HFFc6 (cell line): Measurements from ENCODE around the gene GOLGA6B. TPM values are rescaled to one million over a fixed set of nuclear protein-coding genes. Genes with fewer than 3 reads are reported as not detected.

Experiments used
- DNase-seq: peaks from one replicate; pipeline ENCODE4 v3.0.0-alpha.2; 2018
- H3K27ac Mint-ChIP-seq: 2 replicates; pipeline ENCODE4 v1.8.0; 2020; ENCODE audit warnings: mild to moderate bottlenecking, mixed read lengths
- H3K27me3 Mint-ChIP-seq: 2 replicates; pipeline ENCODE4 v1.8.0; 2021; ENCODE audit warnings: mild to moderate bottlenecking, moderate library complexity, mixed read lengths; ENCODE audit not compliant: insufficient read depth
- H3K36me3 Mint-ChIP-seq: 2 replicates; pipeline ENCODE4 v1.8.0; 2021; ENCODE audit warnings: low read depth, mixed read lengths
- H3K4me1 Mint-ChIP-seq: 2 replicates; pipeline ENCODE4 v1.8.0; 2020; ENCODE audit warnings: low read depth, mixed read lengths
- H3K4me3 Mint-ChIP-seq: 2 replicates; pipeline ENCODE4 v1.8.0; 2020; ENCODE audit warnings: mild to moderate bottlenecking, moderate library complexity, mixed read lengths
- H3K9me3 Mint-ChIP-seq: 2 replicates; pipeline ENCODE4 v1.8.0; 2020; ENCODE audit warnings: mild to moderate bottlenecking, mixed read lengths
- total RNA-seq, 6 experiments: library from RNA; stranded (reverse); fragmentation: NEBNext Ultra II Directional; extraction: Animal tissue kit (Norgen Biotek cat#: 25700); gene quantifications; 2 replicates in 1 of 6; 3 replicates in 5 of 6; pipeline ENCODE4 v1.2.3, GENCODE V29; 2021
- TF ChIP-seq, protein P1 (sequence below): fragments of 200-600 bp; sonication (generic); IDR thresholded peaks from 2 replicates; pipeline ENCODE4 v1.5.0; 2021; ENCODE audit warnings: antibody characterized with exemption, mild to moderate bottlenecking

Gene GOLGA6B
- total RNA-seq, 6 experiments from 2014 or later: not detected

GRCh38 chr15:72682772-72683171 is 28.3 kb downstream of the GOLGA6B start:
- no peak overlapping the region for H3K27ac Mint-ChIP-seq
- H3K4me3 Mint-ChIP-seq: no peak overlapping the region
- peaks cover 9% of the 10 kb centered on the region for H3K4me1 Mint-ChIP-seq
- H3K36me3 Mint-ChIP-seq: no peaks in the 10 kb centered on the region
- TF ChIP-seq, protein P1, sequence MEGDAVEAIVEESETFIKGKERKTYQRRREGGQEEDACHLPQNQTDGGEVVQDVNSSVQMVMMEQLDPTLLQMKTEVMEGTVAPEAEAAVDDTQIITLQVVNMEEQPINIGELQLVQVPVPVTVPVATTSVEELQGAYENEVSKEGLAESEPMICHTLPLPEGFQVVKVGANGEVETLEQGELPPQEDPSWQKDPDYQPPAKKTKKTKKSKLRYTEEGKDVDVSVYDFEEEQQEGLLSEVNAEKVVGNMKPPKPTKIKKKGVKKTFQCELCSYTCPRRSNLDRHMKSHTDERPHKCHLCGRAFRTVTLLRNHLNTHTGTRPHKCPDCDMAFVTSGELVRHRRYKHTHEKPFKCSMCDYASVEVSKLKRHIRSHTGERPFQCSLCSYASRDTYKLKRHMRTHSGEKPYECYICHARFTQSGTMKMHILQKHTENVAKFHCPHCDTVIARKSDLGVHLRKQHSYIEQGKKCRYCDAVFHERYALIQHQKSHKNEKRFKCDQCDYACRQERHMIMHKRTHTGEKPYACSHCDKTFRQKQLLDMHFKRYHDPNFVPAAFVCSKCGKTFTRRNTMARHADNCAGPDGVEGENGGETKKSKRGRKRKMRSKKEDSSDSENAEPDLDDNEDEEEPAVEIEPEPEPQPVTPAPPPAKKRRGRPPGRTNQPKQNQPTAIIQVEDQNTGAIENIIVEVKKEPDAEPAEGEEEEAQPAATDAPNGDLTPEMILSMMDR: no peak
- H3K9me3 Mint-ChIP-seq: no peaks in the 10 kb centered on the region
- DNase-seq: no peak
- H3K27me3 Mint-ChIP-seq: peaks cover 21% of the 10 kb centered on the region

DNA sequence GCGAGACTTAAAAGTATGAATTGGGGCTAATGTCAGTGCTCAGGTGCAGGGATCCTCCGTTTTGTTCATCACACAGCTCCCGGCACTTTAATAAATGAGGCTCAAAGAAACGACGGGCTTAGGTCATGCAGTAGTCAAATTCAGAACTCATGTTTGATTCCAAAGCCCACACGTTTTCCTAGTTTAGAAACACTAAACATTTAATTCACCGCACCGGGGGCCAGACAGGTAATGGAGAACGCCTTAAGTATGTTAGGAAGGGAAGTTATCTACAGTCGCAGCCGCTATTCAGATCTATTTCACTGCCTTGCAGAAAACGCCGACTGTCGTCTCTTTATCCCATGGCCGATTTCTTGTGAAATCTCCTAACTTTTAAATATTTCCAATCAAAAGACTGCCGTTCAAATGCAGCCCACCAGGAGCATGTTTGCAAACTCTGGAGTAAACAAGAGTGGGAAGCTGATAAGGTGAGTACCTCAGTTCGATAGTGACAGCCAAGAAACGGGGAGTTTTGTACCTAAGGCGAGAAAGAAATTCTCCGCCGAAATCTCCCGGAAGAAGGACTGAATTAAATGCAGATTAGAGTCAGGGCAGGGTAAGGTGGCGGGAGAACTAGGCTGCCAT is 30.9 kb downstream of the GOLGA6B start:
- Mint-ChIP-seq H3K4me1 (peaks cover 9% of the 10 kb centered on the region), H3K9me3 (no peaks in the 10 kb centered on the region), H3K27ac (peak overlapping the region; percentile 91), H3K4me3 (peak overlapping the region; percentile 91), H3K27me3 (peaks cover 1% of the 10 kb centered on the region), H3K36me3 (no peaks in the 10 kb centered on the region)
- no peak for DNase-seq
- TF ChIP-seq, protein P1: peak; percentile 28; the same call in 1 of the 2 replicates

DNA sequence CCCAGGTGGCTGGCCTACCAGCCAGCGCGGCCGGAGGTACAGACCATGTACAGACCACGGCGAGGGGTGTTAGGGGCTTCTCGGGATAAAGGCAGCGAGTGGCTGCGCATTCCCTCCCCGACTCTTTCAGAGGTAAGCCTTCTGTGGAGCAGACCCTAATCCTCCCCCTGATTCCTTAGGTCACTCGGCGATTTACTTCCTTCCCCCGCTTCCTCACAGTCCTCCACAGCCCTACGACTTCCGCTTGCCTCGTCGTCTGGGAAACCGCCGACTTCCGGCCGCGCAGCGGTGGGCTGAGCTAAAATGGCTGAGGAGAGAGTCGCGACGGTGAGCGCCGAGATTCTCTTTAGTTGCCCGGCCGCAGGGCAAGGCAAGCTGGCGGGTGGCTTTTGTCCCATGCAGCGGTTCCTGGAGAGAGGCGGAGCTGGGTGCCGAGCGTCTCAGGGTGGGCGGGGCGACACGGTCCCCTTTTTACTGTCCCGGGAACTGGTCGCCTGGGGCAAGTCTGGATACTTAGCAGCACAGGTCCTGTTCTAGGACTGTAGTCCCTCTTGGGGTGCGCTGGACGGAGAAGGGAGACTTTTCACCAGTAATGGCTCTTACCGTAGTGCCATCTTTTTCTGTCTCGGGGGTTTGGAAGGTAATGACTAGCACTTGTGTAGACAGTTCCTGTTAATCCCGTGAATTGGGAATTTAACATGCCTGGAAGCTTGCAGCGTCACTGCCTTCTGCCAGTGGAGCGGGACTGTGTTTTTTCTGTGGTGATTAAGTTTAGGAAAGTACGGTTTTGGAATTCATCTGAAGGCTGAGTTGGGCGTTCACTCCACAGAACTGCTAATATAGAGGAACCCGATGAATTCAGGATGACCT is 31.7 kb downstream of the GOLGA6B start, which contains the start of the genes BBS4 and HIGD2B:
Gene BBS4, plus strand, starts transcription at position 283 of the 870 bp plus-strand sequence. Its CDS starts 21 bp downstream, at position 304.
Gene HIGD2B, minus strand, starts transcription at position 258 of the 870 bp plus-strand sequence. CDS start 9,808 bp downstream, outside the sequence.
- TF ChIP-seq, protein P1: no peak
- Mint-ChIP-seq H3K4me3 (peak within 1 kb of the TSS; percentile 91), H3K27ac (peak within 1 kb of the TSS; percentile 91), H3K36me3 (no peaks in the 10 kb centered on the region), H3K27me3 (no peaks in the 10 kb centered on the region; the same call in none of the 2 replicates), H3K9me3 (no peaks in the 10 kb centered on the region), H3K4me1 (peaks cover 9% of the 10 kb centered on the region)
- DNase-seq: peak; percentile 89

GRCh38 chr15:72688697-72689096 is 34.2 kb downstream of the GOLGA6B start:
- Mint-ChIP-seq H3K27me3 (no peaks in the 10 kb centered on the region; the same call in 1 of the 2 replicates), H3K27ac (no peak overlapping the region), H3K4me1 (peaks cover 9% of the 10 kb centered on the region), H3K36me3 (no peaks in the 10 kb centered on the region), H3K9me3 (no peaks in the 10 kb centered on the region), H3K4me3 (no peak overlapping the region)
- TF ChIP-seq, protein P1: no peak
- DNase-seq: no peak

GRCh38 chr15:72690938-72691337 is 36.4 kb downstream of the GOLGA6B start:
- Mint-ChIP-seq H3K36me3 (no peaks in the 10 kb centered on the region), H3K4me3 (no peak overlapping the region), H3K27ac (no peak overlapping the region), H3K4me1 (no peaks in the 10 kb centered on the region), H3K9me3 (no peaks in the 10 kb centered on the region), H3K27me3 (no peaks in the 10 kb centered on the region)
- DNase-seq: no peak
- TF ChIP-seq, protein P1: no peak
